NCI-H2227 treated with DMSO at 0.1 percent for 48 hours (cell line): Measurements from ENCODE around the gene RAB6D.
A peak's percentile ranks its signal among the peaks of the same experiment; 100 is the strongest.
"Not testable (repeated sequence)": the region's sequence is repeated elsewhere in the genome, so short reads cannot be mapped to it uniquely, and the experiment has no call there.

ENCODE experiments used
- DNase-seq: peaks from one replicate; lab custom pipeline; 2025; lab: John Stamatoyannopoulos, UW

The RAB6D gene

DNA sequence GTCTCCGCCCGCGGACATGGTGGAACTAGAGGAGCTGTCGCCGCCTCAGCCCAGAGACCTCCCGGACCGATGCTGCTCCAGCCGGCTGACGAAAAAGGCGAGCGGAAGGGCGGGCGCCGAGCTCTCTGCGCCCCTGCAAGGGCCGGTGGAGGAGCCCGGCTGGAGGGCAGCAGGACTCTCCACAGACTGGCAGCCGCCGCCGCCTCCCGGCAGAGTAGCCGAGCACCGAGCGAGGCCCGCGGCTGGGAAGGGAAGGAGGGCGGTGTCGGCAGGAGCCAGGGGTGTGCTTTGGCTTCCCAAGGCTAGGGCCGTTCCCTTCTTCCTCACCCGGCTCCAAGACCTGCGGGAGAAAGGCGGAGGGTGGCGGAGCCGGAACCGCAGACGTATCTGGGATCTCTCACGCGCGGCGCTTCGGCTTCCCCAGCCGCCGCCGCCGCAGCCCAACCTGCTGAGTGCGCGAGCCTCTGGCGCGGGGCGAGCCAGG, at the start of gene RAB6D:
RAB6D (minus strand) TSS at position 466 of the 484 bp plus-strand sequence; CDS start at position 18, 448 bp downstream.
- DNase-seq = not testable (repeated sequence)

GRCh38 chr2:131413148-131413747, 49.3 kb upstream of the RAB6D start:
- DNase-seq = peak; percentile 84

DNA sequence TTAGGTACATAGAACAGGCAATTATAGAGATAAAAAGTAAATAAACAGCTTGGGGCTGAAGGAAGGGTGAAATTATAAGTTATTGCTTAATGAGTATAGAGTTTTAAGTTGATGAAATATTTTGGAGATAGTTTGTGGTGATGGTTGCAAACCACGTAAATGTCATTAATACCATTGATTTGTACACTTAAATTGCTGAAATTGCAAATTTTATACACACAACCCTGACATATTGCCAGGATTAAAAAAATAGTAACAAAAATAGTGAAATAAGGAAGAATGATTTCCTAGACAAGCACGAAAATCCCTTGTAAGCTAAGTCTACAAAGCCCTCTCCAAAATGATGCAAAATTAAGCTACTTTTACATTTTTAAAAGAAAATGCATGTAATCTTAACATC, 46.2 kb upstream of the RAB6D start:
- no peak for DNase-seq

- DNase-seq = no peak
Measured at GRCh38 chr2:131408778-131409177, 44.8 kb upstream of the RAB6D start.

DNA sequence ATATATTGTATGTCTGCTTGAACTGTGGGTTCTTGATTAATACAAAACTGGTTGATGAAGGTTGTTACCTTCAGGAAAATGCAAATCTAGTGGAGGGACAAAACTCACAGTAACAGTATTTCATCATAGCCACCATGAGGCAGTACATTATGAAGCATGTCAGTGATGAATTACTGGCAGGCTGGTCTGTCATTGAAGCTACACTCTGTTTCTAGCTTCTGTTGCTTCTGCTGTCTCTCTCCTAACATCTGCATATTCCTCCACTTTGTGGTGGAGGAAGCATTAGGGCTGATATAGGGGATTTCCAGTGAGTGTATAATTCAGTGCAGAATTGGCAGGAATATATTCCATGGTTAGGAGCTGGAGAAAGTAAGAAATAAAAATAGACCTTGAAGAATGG, 44.2 kb upstream of the RAB6D start:
- DNase-seq = no peak

DNA sequence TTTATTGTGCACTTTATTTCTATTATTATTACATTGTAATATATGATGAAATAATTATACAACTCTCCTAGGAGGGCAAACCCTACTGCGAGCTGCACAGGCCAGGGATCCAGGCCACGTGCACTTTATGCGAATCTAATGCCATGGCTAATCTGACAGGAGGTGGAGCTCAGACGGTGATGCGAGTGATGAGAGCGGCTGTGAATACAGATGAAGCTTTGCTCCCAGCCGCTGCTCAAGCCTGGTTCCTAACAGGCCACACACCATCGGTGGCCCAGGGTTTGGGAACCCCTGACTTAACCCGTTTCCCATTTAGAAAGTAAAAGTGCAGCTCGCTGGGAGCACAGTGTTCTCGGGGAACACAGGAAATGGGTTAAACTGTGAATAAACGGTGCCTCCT, 40.8 kb upstream of the RAB6D start:
- DNase-seq = no peak

DNA sequence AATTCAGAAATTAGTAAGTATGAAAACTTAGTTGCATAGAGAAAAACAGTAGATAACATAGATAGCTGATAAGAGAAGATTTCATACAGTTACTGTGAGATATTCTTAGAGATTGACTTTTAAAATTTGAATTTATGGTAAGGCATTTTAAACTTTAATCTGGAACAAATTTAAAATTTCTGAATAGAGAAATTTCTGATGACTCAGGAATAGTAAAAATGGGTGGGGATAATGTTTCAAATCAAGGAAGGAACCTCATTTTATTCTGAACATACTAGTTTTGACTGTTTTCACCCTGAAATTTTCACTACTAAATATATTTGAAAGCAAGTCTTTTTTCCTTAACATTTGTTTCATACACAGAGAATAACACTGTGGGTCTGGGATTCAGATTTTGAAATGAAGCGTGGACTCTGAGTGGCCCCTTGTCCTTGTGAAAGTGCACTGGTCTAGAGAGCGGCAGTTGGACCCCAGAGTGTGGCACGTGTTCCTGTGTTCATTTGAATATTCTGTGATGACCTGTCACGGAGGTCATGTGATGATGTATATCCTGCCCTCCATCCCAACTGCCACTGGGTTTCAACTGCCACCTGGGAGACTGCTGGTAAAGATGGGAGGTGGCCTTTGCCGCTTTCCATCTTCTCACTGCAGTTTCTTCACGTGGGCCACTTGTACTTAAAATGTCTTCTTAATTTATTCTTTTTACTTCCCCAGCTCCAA, 38.5 kb upstream of the RAB6D start:
- DNase-seq = no peak

DNA sequence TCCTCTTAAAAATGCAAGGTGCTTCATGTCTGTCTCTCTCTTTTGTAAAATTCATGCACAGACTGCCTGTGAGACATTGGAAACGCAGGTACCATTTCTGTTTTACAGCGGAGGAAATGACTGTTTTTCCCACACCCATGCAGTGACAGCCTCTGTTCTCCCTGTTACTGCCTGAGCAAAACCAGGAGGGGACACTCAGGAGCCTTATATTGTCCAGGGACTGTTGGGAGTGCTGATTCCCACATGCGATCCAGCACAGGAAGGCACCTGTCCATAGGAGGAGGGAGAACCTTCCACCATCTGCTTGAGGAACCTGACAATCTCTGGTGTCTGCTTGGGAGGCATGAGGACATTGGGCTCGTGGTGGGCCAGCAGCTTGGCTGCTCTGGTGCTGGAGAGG, 36.9 kb upstream of the RAB6D start:
- DNase-seq = no peak

- DNase-seq = not testable (repeated sequence)
Measured at GRCh38 chr2:131400441-131400840, 36.5 kb upstream of the RAB6D start.

DNA sequence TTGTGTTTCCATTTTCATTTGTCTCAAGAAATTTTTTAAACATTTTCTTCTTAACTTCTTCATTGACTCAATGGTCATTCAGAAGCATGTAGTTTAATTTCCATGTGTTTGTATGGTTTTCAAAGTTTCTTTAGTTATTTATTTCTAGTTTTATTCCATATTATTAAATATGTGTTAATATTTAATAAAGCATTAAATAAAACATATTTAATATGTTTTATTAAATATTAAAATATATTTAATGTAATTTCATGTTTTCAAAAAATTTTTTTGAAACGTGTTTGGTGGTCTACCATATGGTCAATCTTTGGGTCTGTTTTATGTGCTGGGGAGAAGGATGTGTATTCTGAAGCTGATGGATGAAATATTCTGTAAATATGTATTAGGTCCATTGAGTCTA, 32.2 kb upstream of the RAB6D start:
- DNase-seq = not testable (repeated sequence)

- not testable (repeated sequence) for DNase-seq
Measured at GRCh38 chr2:131395024-131395645, 31.2 kb upstream of the RAB6D start.

DNA sequence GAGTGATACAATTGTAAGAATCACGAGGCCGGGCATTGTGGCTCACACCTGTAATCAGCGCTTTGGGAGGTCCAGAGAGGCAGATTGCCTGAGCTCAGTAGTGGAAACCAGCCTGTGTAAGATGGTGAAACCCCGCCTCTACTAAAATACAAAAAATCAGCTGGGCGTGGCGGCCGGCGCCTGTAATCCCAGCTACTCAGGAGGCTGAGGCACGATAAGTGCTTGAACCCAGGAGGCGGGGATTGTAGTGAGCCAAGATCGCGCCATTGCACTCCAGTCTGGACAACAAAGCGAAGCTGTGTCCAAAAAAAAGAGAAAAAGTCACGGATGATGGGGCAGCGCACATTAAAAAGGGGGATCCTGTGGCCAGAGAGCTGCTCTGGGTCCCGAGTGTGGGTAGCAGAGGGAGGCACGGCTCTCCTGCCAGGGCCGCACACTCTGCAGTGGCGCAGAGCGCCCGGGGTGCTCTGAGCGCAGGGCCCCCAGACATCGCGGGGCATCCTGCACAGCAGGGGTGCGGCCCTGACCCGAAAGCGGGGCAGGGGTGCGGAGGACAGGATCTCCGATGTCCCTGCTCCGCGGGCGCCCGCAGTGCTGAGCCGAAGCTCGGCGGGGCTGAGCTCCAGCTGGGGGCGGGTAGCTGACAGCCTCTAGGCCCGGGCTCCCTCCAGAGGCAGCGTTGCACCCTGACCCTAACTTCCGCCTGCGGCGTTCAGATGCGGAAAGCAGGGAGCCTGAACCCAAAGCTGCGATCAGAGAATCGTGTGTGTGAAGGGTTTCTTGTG, 30.4 kb upstream of the RAB6D start:
- no peak for DNase-seq

- DNase-seq = not testable (repeated sequence)
Measured at GRCh38 chr2:131391953-131392352, 28.0 kb upstream of the RAB6D start.

DNA sequence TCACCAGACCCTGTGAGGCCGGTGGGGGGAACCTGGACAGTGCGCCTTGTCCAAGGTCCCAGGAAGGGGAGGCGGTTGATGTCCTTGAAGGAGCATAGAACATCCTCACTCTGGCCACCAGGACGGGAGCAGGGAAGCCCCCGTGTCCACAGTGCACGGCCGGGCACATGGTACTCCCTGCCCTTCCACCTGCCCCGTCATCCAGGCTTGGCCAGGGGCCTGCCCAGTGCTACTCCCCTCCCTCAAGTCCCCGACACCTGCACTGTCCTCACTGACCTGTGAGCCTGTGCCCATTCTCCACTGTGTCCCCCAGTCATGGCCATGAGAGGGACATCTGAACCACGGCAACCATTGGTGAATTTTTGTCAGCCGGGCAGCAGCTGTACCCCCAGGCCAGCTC, 27.5 kb upstream of the RAB6D start:
- not testable (repeated sequence) for DNase-seq

GRCh38 chr2:131390495-131391130, 26.6 kb upstream of the RAB6D start:
- DNase-seq = not testable (repeated sequence)

GRCh38 chr2:131389657-131390056, 25.7 kb upstream of the RAB6D start:
- DNase-seq = no peak

DNA sequence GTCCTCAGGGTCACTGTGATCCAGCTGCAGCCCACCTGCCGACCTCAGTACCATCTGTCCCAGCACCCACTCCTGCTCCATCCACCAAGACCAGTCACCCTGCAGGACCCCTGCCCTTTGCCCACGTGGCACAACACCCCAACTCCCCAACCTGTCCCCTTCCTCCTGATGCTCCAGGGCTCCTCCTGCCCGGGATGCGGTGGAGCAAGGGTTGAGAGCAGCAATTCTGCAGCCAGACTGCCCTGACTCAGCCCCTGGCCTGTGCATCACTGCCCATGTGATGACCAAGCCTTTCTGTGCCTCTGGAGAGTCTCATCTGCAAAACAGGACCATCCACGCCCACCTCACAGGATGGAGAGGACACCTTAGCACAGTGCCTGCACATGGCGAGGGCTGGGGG, 24.9 kb upstream of the RAB6D start:
- DNase-seq = not testable (repeated sequence)

DNA sequence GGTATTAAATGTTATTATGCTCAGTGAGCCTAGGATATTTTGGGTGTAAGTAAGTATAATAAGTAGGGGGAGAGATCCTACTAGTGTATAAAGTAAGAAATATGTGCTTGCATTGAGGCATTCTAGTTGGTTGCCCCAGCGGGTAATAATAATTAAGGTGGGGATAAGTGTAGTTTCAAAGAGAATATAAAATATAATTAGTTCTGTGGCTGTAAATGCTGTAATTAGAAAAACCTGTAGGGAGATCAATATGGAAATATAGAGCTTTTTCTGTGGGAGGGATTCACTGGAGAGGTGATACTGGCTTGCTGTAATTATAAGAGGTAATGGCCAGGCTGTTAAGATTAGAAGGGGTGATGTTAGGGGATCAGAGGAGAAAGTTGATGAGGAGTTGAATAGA, 9.1 kb upstream of the RAB6D start:
- not testable (repeated sequence) for DNase-seq

- DNase-seq = no peak
Measured at GRCh38 chr2:131369954-131370353, 6.0 kb upstream of the RAB6D start.

DNA sequence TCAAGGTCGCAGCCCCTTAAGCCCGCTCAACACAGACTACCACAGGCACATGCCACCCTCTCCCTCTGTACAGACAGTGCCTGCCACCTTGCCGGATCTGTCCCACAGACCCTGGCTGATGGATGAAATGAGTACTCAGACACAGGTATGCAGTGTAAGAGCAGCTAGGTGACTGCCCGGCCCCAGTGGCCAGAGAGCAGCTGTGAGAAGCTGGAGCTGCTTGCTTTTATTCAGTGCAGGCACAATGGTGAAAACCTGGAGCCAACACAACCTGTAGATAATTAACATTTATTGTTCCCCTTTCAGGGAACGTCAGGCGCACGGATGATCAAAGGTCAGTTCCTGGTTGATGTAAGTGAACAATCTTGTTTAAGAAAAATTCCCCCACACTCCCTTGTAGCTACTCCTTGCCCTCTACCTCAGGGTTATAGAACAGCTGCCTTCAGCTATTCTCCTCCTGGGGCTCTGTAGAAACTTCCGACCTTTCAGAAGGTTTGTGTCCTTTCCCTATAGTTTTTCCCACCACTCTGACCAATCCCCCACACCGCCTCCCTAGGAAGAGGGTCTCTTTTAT, 4.6 kb upstream of the RAB6D start:
- not testable (repeated sequence) for DNase-seq

GRCh38 chr2:131367352-131367751, 3.4 kb upstream of the RAB6D start:
- DNase-seq = no peak
